SW480 (cell line): ENCODE results near the gene FBXO44.

Experiments used
- DNase-seq: peaks from one replicate; pipeline ENCODE4 v3.0.0-alpha.2; 2016; ENCODE audit warnings: low spot score

The FBXO44 gene

DNA sequence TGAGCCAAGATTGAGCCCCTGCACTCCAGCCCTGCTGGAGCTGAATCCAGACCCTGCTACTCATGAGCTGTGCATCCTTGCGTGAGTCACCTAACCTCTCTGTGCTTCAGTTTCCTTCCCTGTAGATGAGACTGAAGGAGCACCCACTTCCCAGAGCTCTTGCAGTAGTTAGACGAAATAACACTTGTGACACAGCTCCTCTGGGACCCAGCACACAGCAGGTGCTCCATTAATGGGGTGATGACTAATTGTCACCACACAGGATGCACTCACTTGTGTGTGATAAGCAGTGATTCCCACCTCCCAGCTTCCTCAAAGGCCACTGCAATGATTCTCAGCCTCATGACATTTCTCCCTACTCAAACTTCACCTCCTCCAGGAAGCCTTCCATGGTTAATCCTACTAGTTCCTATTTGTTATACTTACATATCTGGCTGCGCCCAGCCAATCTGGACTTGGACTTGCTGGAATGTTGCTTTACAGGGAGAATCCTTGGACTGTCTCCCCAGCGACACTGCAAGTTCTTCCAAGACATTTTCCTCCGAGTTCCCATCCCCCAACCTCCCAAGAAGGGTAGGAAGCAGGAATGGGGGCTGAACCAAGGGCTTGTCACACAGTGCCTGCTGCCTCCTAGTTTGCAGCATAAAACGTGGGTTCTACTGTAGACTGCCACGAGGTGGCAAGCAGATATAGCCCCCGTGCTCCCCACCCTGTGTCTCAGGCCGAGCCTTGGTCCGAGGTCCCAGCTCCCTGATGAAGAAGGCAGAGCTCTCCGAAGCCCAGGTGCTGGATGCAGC, 54.1 kb downstream of the FBXO44 start:
- DNase-seq: no peak

DNA sequence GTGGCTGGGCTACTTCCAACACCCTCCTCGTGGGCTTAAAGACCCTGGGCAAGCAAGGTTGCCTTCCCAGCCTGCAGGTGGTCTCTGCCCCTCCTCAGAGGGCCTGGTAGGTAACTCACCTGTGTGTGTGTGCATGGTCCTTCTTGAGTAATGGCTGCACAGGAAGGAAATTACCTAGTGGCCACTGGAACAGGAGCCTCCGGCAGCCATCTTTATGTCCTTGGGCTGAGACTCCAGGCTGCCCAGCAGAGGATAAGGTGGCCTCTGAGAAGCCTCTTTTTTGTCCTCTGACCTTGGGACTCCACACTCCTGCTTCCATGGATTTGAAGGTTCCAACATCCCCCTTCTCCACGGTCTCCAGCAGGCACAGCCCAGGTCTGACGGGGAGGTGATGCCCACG, 56.8 kb downstream of the FBXO44 start:
- DNase-seq: no peak

- DNase-seq: no peak
Observed at GRCh38 chr1:11712285-11712684, 57.6 kb downstream of the FBXO44 start.
